Activated CD8-positive, alpha-beta memory T cell treated with anti-CD3 and anti-CD28 coated beads, Interleukin-2, amount 50 U/mL, for 24 hours (primary cell): ENCODE data around the gene CORO1C.
A peak's percentile ranks its signal among the peaks of the same experiment; 100 is the strongest.
"Not testable (repeated sequence)": the region's sequence is repeated elsewhere in the genome, so short reads cannot be mapped to it uniquely, and the experiment has no call there.

Source experiments
- DNase-seq: peaks from one replicate; pipeline ENCODE4 v3.0.0-alpha.2; 2020; ENCODE audit errors: extremely low read depth

The CORO1C gene

DNA sequence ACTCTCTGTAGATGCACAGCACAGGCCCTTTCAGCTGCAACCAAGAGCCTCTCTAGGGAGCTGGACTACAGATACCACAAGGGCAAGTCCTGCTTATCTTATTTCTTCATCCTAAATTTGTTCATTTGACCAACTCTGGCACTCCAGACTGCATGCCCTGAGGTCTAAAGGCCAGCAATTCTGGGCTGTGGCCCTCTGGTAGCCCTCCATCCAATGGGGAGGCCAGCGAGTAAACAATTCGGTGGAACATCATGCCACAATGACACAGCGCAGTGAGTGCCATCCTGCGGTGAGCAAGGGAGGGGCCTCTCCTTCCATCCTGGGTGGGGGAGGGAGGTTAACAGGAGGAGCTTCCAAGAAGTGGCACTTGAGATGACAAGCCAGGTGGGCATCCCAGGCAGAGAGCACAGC, 97.0 kb downstream of the CORO1C start:
- DNase-seq: no peak

DNA sequence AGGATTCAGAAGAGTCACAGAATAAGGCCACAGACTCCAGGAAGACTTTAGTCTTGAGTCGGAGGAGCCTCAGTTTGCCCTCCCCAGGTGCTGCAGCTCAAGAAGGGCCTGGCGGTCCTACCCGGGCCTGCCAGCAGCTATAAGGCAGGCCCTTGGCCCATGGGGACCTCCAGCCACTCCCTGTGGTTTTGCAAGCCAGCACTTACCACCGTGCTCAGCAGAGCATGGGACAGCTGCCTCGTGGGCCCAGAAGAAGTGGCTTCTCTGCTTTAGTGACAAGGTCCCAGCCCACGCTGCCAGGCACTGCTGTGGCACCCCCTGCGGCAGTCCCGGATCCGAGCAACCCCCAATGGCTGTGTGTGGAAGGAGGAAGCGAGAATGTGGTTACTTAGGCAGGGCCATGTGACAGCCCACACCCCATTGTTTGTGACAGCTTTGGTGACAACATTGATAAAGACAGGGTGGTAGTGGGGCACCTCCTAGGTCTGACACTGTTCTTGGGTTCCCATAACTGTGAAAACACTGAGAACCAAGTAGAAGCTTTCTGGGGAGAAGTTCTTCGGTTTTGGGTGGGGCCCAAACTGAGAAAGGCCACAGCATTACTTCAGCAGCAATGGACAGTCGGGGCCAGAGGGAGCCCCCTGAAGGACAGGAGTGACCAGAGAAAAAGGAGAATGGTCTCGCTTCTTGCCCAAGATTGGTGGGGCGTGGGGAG, 97.6 kb downstream of the CORO1C start, which contains the start of gene SELPLG:
SELPLG (minus strand) TSS at position 361 of the 715 bp plus-strand sequence. CDS start 9,587 bp downstream, outside the sequence.
- DNase-seq: peak; percentile 71

DNA sequence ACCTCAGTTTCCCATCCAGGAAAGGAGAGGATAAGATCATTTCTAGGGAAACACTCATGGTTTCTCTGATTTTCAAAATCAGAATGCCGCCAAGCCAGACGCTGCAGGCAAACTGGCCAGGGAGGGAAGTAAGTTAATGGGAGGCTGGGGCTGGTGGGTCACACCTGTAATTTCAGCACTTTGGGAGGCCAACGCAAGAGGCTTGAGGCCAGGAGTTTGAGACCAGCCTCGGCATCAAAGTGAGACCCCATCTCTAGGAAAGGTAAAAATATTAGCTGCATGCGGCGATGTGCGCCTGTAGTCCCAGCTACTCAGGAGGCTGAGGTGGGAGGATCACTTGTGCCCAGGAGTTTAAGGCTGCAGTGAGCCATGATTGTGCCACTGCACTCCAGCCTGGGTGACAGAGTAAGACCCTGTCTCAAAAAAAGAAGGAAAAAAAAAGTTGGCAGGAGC, 98.2 kb downstream of the CORO1C start:
- no peak for DNase-seq

DNA sequence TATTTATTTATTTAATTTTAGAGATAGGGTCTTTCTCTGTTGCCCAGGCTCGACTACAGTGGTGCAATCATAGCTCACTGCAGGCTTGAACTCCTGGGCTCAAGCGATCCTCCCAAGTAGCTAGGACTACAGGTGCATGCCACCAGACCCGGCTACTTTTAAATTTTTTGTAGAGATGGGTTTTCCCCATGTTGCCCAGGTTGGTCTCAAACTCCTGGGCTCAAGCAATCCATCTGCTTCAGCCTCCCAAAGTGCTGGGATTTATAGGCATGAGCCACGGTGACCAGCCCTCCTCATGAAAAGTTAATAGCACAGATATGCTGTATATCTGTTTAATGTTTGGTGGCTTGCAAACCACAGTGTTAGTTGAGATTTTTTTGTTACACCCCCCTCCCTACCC, 100.1 kb downstream of the CORO1C start:
- not testable (repeated sequence) for DNase-seq

DNA sequence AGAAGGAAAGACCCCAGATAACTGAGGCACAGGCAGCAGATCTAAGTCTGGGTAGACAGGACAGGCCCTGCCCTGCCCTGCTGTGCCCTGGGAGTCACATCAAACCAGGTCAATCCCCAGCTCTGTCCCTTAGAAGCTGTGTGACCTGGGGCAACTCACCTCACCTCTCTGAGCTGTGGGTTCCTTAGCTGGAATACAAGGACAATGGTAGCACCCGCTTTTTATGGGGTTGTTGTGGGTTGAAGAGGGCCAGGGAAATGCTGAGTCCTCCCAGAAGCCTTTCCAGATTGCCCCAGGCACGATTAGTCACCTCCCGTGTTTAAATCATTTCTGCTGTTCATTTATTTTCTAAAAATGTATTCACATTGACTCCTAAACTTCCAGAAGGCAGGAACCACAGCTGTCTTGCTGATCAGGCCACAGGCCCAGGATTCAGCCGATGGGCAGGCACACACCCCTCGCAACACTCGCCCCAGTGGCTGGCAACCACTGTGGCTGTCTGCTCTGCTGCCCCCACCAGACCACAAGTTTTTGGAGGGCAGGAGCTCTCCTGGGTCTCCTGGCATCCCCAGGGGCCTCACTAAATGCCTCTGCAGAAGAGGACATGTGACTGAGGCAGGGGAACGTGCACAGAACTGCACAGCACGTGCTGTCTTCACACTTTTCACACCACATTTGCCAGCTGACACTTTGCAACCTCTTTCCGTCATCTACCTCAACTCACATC, 100.7 kb downstream of the CORO1C start:
- DNase-seq: no peak

DNA sequence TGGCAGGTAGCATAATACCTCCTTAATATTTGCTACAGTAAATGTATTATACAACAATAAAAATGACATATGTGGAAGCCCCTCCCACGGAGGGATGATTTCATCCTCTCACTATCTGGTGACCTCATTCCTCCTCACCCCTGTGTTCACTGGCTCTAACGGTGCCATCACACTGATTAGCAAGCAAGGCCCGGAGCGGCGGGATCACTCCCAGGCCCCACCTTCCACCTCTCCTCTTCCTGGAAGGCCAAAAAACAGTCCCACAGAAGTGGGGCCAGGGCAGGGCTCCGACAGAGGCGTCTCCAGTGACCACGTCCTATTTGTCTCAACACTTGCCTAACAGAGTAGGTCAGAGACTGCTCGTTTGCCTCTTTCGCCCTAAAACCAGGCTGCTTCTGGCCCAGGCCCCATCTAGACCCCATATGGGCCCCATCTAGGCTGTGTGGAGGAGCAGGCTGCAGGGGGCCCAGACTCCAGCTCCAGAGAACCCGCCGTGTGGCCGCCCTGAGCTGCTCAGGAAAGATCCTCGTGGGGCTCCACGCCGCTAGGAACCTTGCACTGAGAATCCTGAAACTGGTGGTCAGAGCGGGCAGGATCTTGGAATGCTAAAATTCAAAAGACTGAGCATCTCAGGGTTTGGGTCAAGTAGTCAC, 101.4 kb downstream of the CORO1C start:
- DNase-seq: peak; percentile 50

DNA sequence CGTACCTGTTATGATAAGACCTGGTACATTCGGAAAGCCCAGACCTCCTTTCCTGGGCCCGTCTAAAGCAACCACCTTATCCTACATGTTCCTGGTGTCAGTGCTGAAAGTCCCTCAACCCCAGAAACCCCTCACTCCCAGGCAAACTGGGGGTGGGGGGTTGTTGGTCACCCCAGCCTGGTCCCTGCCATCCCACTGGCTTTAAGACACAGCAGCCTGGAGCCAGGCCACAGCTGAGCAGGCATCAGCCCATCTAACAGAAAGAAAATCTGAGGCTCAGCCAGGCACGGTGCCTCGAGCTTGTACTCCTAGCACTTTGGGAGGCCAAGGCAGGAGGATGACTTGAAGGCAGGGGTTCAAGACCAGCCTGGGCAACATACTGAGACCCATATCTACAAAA, 102.2 kb downstream of the CORO1C start:
- DNase-seq: no peak

DNA sequence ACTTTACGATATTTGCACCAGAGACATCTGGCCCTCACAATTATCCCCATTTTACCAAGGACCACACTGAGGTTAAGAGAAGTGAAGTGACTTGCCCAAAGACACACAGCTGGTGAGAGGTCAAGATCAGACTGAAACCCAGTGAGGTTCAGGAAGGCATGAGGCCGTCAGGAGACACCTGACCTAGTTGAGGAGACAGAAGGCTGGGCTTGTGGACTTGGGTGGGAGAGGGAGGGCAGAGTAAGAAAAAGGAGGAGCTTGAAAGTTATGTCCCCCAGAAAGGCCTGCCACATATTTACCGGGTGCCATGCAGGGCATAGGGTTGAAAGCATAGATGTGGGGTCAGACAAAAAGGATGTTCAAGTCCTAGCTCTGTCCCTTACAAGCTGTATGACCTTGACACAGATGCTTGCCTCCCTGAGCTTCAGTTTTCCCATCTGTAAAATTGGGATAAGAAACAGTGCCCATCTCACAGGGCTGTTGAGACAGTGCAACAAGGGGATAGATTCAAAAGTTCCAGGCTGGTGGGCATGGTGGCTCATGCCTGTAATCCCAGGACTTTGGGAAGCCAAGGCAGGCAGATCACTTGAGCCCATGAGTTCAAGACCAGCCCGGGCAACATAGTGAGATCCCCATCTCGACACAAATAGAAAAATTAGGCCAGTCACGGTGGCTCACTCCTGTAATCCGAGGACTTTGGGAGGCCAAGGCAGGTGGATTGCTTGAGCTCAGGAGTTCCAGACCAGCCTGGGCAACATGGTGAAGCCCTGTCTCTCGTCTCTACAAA, 104.0 kb downstream of the CORO1C start:
- no peak for DNase-seq

DNA sequence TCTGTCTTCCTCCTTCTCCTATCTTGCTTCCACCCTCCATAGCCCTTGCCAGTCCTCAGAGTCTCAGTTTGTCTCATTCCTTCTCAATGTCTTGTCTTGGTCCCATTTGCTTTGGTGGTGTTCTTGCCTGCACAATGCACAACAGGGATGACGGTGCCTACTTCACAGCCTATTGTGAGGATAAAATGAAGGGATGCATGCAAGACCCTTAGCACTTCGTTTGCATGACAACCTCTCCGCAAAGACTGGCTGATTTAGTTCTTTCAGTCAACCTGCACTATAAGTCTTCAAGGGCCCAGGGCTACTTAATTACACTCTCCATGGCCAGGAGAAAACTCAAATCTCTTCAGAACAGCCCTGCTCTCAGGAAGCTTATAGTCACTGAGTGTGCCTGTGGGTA, 106.1 kb downstream of the CORO1C start:
- DNase-seq: no peak

DNA sequence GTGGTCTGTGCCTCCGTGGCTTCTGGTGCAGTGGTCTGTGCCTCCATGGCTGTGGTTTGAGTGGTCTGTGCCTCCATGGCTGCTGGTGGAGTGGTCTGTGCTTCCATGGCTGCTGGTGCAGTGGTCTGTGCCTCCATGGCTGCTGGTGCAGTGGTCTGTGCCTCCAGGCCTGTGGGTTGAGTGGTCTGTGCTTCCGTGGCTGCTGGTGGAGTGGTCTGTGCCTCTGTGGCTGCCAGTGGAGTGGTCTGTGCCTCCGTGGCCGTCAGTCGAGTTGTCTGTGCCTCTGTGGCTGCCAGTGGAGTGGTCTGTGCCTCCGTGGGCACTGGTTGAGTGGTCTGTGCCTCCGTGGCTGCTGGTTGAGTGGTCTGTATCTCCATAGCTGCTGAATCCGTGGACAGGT, 107.7 kb downstream of the CORO1C start:
- no peak for DNase-seq

DNA sequence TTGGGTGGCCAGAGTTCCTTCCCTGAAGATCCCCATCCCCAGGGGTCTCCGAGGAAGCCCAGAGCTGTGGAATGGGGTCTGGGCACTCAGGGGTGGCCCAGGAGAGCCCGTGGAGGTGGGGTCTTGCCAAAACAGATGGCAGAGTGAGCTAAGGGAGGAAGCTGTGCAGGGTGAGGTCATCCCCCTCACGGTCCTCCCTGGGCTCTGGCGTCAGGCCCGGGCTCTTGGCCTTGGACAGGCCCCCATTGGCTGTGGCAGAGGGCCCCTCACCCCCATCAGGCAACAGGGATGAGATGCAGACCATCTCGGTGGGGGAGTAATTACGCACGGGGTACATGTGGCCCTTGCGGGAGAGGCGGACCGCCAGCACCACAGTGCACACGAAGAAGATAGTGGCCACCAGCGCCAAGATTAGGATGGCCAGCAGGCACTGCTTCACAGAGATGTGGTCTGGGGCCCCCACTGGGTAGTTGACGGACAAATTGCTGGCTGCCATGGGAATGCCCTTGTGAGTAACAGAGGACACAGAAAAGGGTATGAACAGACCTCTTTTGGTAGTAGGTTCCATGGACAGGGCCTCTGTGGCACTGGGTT, 108.3 kb downstream of the CORO1C start:
- DNase-seq: no peak

DNA sequence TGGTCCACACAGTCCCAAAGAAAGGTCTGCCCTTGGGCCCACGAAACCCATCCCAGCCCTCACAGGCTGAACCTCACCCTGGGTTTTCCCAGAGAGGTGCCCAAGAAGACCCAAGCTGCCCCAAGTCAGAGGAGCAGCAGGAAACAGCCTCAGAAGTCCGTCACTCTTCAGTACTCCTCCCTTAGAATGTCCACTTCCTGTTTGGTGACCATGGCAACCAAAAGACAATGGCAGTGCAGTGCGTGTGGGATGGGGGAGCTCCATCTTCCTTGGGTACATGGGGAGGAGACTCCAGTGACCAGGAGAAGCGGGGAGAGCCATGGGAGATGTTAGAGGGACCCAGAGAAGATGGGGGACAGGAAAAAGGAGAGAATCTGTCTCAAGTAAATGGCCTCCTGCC, 108.9 kb downstream of the CORO1C start:
- no peak for DNase-seq

DNA sequence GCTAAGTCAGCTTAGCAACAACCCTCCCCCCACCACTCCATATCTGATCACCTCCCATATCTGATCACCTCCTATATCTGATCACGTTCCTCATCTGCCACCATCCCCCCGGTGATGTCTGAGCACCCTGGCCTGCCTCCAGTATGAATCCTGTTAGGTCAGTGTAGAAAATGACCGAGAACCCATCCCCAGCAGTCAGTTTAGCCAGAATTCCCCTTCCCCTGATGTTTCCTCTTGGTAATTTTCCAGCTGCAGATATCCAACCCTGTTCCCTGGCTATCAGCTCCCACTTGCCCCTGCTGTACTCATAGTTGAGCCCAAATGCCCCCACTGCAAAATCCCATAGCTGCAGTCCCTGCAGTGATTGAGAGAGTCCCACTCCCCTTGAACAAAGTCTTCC, 110.2 kb downstream of the CORO1C start:
- DNase-seq: no peak

DNA sequence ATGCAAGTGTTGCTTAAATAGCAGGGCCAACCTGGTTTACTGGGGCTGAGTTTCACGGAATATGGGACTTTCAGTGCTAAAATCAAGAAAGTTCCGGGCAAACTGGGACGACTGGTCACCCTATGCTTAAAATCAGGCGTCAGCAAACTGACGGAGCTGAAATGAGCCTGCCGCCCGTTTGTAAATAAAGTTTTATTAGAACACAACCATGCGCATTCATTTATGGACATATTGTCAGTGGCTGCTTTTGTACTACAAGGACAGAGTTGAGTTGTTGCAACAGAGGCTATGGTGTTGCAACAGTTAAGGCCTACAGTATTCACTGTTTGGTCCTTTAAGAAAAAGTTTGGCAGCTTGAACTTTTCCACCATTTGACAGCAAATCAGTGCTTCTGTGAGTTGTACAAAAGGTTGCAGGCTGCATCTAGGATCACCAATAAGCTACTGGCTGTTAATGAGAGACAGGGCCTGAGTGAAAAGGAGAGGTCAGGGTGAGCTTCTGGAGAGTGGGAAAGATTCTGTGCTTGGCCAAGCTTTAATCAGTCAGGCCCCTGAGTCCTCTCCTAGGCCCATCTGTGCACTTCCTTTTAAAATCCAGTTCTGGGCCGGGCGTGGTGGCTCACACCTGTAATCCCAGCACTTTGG, 111.0 kb downstream of the CORO1C start:
- no peak for DNase-seq

DNA sequence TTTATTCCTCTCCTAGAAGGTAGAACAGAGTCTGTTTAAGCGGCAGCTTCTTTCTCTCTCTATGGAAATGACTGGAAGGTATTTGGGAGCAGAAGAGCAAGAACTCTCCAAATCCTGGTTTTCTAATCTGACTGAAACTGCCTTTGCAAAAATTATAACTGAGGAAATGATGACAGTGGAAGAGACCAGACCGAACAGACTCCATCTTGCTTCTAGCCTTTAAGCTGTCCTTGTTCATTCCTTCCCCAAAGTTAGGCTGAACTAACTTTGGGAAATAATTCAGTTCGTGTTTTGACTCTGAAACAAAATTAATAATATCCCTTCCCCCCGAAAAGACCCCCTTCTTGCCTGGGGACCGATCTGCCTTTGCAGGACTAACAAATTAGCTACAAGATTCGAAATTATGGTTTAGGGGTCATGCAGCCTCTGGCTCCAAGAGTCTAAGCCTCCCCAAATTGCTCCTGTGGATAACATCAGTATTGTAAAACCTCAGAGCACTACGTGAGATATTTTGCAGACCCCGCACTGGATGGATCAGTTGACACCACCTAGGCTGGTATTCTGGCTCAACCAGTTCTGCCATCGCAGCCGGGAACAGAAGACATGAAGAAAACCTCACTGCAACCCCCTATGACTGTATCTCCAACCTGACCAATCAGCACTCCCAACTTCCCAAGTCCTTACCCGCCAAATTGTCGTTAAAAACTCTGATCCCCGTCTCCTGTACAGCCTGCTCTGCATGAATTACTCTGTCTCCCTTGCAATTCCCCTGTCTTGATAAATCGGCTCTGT, 111.8 kb downstream of the CORO1C start:
- DNase-seq: no peak

DNA sequence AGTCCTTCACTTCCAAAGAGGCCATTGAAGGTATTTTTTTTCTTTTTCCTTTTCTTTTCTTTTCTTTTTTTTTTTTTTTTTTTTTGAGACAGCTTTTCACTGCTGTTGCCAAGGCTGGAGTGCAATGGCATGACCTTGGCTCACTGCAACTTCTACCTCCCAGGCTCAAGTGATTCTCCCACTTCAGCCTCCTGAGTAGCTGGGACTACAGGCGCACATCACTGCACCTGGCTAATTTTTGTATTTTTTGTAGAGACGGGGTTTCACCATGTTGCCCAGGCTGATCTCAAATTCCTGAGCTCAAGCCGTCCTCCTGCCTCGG, 112.4 kb downstream of the CORO1C start:
- DNase-seq: not testable (repeated sequence)

DNA sequence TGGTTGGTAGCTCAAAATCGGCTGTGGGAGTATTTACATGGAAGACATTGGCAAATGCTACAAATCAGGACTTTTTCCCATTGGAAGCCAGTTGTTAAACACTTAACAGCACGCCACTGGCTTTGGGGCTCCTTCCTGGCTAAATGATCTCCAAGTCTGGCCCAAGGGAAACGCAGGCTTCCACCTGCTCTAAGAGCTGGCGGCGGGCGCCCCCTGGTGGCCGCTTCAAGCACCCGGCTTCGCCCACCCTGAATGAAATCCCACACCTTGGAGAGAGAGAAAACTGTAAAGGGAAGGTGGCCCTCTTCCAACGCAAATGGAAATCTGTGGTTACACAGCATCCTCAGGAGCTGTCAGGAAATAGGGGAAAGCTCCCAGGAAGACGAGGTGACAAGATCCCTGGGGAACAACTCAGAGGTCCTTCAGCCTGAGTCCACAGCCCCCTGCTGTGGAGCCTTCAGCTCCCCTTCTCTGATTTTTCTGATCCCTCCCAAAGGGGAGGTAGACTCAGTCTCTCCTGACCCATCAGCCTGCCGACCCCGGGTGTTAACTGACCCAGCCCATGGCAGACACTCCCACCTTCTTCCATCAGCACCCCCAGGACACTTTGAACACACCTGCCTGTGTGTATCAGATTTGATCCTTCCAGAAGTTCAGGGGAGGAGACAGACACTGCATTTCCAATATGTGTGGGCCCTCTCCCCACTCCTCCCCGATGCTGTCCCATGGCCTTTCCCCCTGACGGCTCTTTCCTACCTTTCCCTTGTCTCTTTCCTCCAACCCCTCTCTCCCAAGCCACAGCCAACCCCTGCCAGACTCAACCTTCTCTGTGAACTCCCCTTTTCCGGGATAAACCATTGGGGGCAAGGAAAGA, 113.0 kb downstream of the CORO1C start:
- DNase-seq: no peak

DNA sequence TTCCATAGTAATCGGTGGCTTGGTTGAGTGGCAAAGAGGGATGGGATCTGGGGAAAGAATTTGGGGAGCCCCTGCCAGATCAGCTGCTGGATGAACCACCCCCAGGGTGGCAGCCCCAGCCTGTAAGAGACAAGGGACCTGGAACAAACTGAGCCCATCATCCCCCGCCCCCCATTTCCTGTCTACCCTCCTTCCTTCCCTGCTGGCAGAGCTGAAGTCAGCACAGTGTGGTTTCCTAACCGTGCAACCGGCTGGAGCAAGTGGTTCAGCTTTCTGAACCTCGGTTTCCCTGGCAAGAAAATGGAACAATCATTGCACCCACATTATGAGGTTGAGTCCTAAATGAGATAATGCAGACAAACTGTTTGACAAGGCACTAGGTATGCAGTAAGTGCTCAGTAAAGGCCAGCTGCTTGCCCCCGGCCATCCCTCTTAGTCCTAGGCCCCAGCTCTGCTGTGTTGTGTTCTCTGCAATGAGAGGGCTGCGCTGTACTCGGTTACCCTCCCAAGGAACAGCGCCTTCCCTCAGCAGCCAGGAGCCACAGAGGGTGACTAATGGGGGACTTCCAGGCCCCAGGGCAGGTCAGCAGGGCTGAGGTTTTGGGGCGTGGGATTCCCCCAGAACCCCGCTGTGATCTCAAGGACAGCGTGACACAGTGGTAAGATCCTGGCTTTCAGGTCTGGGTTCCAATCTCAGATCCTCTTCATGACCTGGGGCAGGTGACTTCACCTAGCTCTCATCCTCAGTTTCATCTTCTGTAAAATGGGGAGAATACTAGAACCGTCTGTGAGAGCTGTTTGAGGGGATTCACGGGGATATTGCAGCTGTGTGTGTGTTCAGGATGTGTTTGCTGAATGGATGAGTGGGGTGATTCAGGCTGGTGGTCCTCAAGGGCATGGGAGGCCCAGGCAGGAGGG, 114.1 kb downstream of the CORO1C start:
- peak; percentile 63 for DNase-seq
